SJCRH30 (cell line): ENCODE data around the gene PRSS53. TPM values are rescaled to one million over a fixed set of nuclear protein-coding genes. Genes with fewer than 3 reads are reported as not detected.

Source experiments
- DNase-seq, 2 experiments: peaks; one replicate each; pipeline ENCODE4 v3.0.0-alpha.2; 2015 to 2020
- H3K27ac ChIP-seq: fragments of 250-450 bp; sonication (Bioruptor Pico); 2 replicates; pipeline ENCODE4 v1.5.1; 2020; ENCODE audit warnings: mild to moderate bottlenecking, moderate library complexity
- H3K27me3 ChIP-seq: fragments of 250-450 bp; sonication (Bioruptor Pico); 2 replicates; pipeline ENCODE4 v1.5.1; 2020; ENCODE audit warnings: mild to moderate bottlenecking, moderate library complexity
- H3K36me3 ChIP-seq: fragments of 250-450 bp; sonication (Bioruptor Pico); 2 replicates; pipeline ENCODE4 v1.5.1; 2020; ENCODE audit warnings: mild to moderate bottlenecking, moderate library complexity
- H3K4me1 ChIP-seq: fragments of 250-450 bp; sonication (Bioruptor Pico); 2 replicates; pipeline ENCODE4 v1.5.1; 2020; ENCODE audit warnings: mild to moderate bottlenecking, moderate library complexity
- H3K4me3 ChIP-seq: fragments of 250-450 bp; sonication (Bioruptor Pico); 2 replicates; pipeline ENCODE4 v1.5.1; 2020; ENCODE audit warnings: mild to moderate bottlenecking, moderate library complexity
- H3K9me3 ChIP-seq: fragments of 250-450 bp; sonication (Bioruptor Pico); replicated peaks from 2 replicates; pipeline ENCODE4 v1.5.1; 2020; ENCODE audit warnings: mild to moderate bottlenecking, moderate library complexity
- total RNA-seq: library from RNA; depleted of rRNA; stranded (reverse); fragments of >200 nt; shearing (Covaris generic); gene quantifications from 2 replicates; pipeline ENCODE4 v1.2.3, GENCODE V29; 2014

The PRSS53 gene
- total RNA-seq, 1 experiment from 2014 or later = 4.3 TPM

DNA sequence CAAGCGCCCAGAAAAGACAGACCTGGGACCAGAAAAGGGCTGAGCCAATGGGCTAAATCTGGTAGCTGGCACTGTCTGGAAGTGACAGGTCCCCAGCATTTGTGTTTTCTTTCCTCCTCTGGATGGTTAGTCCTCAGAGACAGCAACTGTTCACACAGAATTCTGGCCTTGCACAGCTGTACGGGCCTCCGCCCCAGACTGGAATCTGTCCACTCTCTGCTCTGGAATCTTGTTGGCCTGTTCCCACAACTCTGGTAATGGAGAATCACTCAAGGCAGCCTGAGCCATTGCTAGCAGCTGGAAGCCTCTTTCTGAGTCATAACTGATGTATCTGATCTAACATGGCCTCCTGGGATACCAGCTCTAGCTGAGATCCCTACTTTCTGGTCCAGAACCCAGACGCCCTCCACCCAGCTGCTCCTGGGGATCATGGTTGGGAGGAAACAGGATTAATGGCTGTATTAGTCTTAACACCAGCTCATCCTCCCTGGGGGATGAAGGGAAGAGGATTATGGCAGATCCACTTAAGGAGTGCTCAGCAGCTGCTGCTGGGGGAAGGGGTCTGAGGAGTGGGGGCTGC, 23.8 kb downstream of the PRSS53 start:
- H3K27me3 ChIP-seq = no peaks in the 10 kb centered on the region
- H3K4me3 ChIP-seq = no peak overlapping the region
- H3K36me3 ChIP-seq = peaks cover 43% of the 10 kb centered on the region
- no peaks in the 10 kb centered on the region for H3K9me3 ChIP-seq
- peak; percentile 99 to 100 for DNase-seq
- H3K4me1 ChIP-seq = peaks cover 24% of the 10 kb centered on the region
- peak overlapping the region; percentile 91 for H3K27ac ChIP-seq

DNA sequence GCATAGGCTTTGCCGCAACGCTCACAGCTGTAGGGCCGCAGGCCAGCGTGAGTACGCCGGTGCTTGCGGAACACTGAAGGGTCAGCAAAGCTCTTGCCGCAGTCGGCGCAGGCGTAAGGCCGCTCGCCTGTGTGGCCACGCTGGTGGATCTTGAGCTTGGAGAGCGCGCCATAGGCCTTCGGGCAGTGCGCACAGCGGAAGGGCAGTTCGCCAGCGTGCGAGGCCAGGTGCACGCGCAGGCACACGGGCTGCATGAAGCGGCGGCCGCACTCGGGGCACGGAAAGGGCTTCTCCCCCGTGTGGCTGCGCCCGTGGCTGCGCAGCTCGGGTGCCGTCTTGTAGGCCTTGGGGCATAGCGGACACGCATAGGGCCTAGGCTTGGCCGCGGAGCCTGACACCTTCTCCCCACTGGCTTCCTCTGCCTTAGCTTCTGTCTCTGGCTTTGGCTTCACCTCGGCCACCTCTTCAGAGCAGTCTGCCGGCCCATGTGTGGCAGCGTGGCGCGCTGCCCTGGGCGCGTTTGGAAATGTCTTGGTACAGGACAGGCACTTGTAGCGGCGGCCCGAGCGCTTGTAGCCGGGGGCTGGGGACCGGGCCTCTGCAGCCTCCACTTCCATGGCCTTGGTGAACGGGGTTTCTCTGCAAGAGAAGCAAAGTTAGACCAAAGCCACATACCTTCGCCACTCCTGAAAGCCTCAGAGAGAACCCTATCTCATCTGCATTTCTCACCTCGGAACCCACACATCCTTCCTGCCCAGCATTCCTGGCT, 24.7 kb downstream of the PRSS53 start:
- no peaks in the 10 kb centered on the region for H3K9me3 ChIP-seq
- H3K27me3 ChIP-seq = no peaks in the 10 kb centered on the region
- H3K36me3 ChIP-seq = peaks cover 50% of the 10 kb centered on the region
- peak overlapping the region; percentile 91 for H3K27ac ChIP-seq
- H3K4me1 ChIP-seq = peaks cover 24% of the 10 kb centered on the region
- DNase-seq = no peak
- H3K4me3 ChIP-seq = no peak overlapping the region

DNA sequence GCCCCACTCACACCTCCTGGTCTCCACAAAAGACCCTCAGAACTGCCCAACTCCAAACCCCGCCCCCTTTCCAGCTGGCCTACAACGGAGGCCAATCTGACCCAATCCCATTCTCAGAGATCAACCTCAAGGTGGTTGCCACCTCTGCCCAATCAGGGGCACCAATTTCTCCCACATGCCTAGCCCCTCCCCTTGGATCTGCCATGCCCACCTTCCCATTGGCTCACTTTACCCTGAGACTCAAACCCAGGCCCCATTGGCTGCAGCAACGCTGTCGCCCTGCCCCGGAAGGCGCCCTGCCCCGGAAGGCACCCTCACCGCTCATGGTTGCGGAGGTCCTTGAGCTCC, 25.3 kb downstream of the PRSS53 start:
- H3K36me3 ChIP-seq = peaks cover 55% of the 10 kb centered on the region
- no peak overlapping the region for H3K4me3 ChIP-seq
- H3K27ac ChIP-seq = peak overlapping the region; percentile 91
- DNase-seq = no peak
- H3K4me1 ChIP-seq = peaks cover 24% of the 10 kb centered on the region
- no peaks in the 10 kb centered on the region for H3K9me3 ChIP-seq
- H3K27me3 ChIP-seq = no peaks in the 10 kb centered on the region

DNA sequence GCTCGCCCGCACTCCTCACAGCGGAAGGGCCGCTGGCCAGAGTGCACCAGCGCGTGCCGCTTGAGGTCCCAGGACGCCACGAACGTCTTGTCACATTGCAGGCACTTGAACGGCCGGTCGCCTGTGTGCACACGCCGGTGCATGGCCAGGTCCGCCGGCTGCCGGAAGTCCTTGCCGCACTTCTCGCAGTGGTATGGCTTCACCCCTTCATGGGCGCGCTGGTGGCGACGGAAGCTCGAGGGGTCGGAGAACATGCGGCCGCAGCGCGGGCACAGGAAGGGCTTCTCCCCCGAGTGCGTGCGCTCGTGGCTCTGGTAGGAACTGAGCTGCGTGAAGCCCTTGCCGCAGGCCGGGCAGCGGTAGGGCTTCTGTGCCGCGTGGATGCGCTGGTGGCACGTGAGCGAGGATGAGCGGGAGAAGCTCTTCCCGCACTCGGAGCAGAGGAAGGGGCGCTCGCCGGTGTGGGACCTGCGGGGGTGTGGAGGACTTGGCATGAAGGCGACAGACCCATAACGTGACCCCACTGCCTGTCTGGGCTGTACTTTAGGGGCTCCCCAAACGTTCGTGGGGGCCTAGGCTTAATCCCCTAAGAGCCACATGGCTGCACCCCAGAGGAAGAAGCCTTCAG, 26.8 kb downstream of the PRSS53 start:
- Histone ChIP-seq H3K9me3 (no peaks in the 10 kb centered on the region), H3K27me3 (no peaks in the 10 kb centered on the region), H3K27ac (no peak overlapping the region), H3K36me3 (peaks cover 60% of the 10 kb centered on the region), H3K4me3 (no peak overlapping the region), H3K4me1 (peaks cover 24% of the 10 kb centered on the region)
- no peak for DNase-seq

- no peak for DNase-seq
- Histone ChIP-seq H3K27me3 (no peaks in the 10 kb centered on the region), H3K36me3 (peaks cover 57% of the 10 kb centered on the region), H3K9me3 (no peaks in the 10 kb centered on the region), H3K4me1 (peaks cover 22% of the 10 kb centered on the region), H3K4me3 (no peak overlapping the region), H3K27ac (no peak overlapping the region)
Measured at GRCh38 chr16:31061126-31061812, 27.5 kb downstream of the PRSS53 start.

DNA sequence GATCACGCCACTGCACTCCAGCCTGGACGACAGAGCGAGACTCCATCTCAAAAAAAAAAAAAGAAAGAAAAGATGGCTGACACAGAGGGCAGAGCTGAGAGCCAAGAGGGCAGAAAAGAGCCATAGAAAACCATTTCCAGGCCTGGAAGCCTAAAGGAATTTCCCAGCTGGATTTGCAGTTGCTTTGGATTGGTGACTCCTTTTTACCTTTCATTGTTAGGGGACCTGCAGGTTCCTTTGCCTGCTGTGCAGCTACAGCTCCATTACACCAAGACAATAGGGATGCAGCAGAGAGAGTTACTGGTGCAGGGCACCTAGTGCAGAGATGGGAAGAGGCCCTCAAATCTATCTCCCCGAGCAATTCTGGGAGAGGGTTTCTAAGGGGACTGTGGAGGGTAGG, 33.1 kb downstream of the PRSS53 start:
- Histone ChIP-seq H3K4me3 (no peak overlapping the region), H3K36me3 (peaks cover 30% of the 10 kb centered on the region), H3K27me3 (no peaks in the 10 kb centered on the region), H3K9me3 (no peaks in the 10 kb centered on the region), H3K27ac (no peak overlapping the region), H3K4me1 (peaks cover 14% of the 10 kb centered on the region)
- no peak for DNase-seq

DNA sequence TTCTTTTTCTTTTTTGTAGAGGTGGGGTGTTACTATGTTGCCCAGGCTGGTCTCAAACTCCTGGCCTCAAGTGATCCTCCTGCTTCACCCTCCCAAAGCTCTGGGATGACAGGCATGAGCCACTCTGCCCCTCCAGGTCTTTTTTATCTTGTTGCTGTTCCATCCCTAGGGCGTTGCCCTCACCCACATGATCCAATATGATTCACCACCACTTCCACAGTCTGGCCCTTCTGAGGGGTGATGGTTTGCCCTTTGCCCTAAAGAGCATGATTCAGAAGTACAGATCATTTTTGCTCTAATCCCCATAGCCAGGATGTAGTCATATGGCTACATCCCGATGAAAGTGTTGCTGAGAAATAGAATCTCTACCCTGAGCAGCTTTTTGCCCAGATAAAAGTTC, 36.6 kb downstream of the PRSS53 start:
- Histone ChIP-seq H3K36me3 (no peaks in the 10 kb centered on the region), H3K27me3 (no peaks in the 10 kb centered on the region), H3K4me3 (no peak overlapping the region), H3K27ac (peak overlapping the region; percentile 50), H3K4me1 (peaks cover 23% of the 10 kb centered on the region), H3K9me3 (no peaks in the 10 kb centered on the region)
- DNase-seq = peak; percentile 73 to 78

DNA sequence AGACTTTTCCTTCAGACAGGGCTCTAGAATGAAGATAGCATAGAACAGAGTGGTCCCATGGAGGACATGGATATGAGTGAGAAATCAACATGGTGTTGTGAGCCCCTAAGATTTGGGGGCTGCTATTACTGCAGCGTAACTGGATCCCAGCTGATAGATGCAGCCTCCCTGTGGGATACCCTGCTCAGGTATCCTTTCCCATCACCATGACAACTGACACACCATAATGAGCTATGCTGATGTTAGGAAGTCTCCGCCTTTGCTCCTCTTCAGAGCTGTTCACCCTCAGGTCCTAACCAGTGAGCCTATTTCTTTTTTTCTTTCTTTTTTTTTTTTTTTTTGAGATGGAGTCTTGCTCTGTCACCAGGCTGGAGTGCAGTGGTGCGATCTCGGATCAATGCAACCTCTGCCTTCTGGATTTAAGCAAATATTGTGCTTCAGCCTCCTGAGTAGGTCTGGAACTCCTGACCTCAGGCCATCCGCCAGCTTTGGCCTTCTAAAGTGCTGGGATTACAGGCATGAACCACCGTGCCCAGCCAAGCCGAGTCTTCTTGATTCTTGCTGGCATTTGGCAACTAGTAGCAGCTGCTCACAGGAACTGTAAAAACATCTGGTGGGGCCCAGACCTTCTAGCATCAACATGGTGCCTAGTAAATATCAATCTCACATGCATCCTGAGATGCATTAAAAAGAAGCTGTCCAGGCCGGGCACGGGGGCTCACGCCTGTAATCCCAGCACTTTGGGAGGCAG, 38.3 kb downstream of the PRSS53 start:
- Histone ChIP-seq H3K4me1 (peaks cover 23% of the 10 kb centered on the region), H3K4me3 (no peak overlapping the region), H3K36me3 (no peaks in the 10 kb centered on the region), H3K9me3 (no peaks in the 10 kb centered on the region; the same call in 1 of the 2 replicates), H3K27me3 (no peaks in the 10 kb centered on the region), H3K27ac (no peak overlapping the region)
- peak; percentile 55 to 71 for DNase-seq

DNA sequence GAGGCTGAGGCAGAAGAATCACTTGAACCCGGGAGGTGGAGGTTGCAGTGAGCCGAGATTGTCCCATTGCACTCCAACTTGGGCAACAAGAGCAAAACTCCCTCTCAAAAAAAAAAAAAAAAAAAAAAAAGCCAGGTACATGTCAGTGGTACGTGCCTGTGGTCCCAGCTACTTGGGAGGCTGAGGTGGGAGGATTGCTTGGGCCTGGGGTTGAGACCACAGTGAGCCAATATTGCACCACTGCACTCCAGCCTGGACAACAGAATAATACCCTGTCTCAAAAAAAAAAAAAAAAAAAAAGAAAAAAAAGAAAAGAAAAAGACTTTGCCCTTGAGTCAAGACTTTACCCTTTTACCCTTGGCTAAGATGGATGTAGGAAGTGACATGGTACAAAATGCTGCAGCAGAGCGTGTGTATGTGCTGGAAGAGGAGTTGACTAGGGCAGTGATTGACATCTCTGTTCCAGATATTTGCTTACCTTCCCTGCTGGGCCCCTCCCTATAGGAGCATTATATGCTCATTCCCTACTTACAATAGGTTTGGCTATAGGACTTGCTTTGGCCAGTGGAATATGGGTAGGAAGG, 44.8 kb downstream of the PRSS53 start:
- peaks cover 17% of the 10 kb centered on the region for H3K36me3 ChIP-seq
- H3K9me3 ChIP-seq = no peaks in the 10 kb centered on the region; the same call in 1 of the 2 replicates
- H3K4me3 ChIP-seq = no peak overlapping the region
- no peak for DNase-seq
- no peaks in the 10 kb centered on the region for H3K4me1 ChIP-seq
- no peak overlapping the region for H3K27ac ChIP-seq
- H3K27me3 ChIP-seq = no peaks in the 10 kb centered on the region

DNA sequence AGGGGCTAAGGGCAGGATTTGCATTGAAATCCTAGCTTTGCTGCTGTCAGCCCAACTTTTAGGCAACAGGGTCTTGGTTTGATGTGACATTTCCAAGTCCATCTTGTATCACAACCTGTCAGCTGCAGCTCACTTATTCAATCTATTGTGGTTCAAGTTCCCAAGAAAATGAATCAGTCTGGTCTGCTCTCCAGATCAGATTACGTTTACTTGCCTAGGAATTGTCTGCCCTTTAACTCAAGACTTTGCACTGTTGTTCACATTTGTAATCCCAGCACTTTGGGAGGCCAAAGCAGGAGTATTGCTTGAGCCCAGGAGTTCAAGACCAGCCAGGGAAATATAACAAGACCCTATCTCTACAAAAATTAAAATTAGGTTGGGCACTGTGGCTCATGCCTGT, 45.4 kb downstream of the PRSS53 start:
- Histone ChIP-seq H3K27me3 (no peaks in the 10 kb centered on the region), H3K4me3 (no peak overlapping the region), H3K36me3 (peaks cover 17% of the 10 kb centered on the region), H3K9me3 (no peaks in the 10 kb centered on the region; the same call in 1 of the 2 replicates), H3K27ac (no peak overlapping the region), H3K4me1 (no peaks in the 10 kb centered on the region)
- no peak for DNase-seq

GRCh38 chr16:31042866-31043265, 45.9 kb downstream of the PRSS53 start:
- peaks cover 17% of the 10 kb centered on the region for H3K36me3 ChIP-seq
- no peak for DNase-seq
- H3K4me1 ChIP-seq = no peaks in the 10 kb centered on the region
- no peaks in the 10 kb centered on the region; the same call in 1 of the 2 replicates for H3K9me3 ChIP-seq
- no peaks in the 10 kb centered on the region for H3K27me3 ChIP-seq
- no peak overlapping the region for H3K27ac ChIP-seq
- no peak overlapping the region for H3K4me3 ChIP-seq

- Histone ChIP-seq H3K4me3 (no peak overlapping the region), H3K4me1 (no peaks in the 10 kb centered on the region), H3K9me3 (no peaks in the 10 kb centered on the region), H3K27me3 (no peaks in the 10 kb centered on the region), H3K27ac (no peak overlapping the region), H3K36me3 (peaks cover 28% of the 10 kb centered on the region)
- no peak for DNase-seq
Measured at GRCh38 chr16:31038993-31039392, 49.8 kb downstream of the PRSS53 start.

- DNase-seq = no peak
- Histone ChIP-seq H3K36me3 (peaks cover 19% of the 10 kb centered on the region), H3K27me3 (no peaks in the 10 kb centered on the region)
Measured at GRCh38 chr16:31036691-31037090, 52.1 kb downstream of the PRSS53 start.

More at GRCh38 chr16:31036691-31037090, 52.1 kb downstream of the PRSS53 start:
- Histone ChIP-seq H3K4me1 (peaks cover 3% of the 10 kb centered on the region; the same call in 1 of the 2 replicates), H3K27ac (no peak overlapping the region), H3K4me3 (no peak overlapping the region), H3K9me3 (no peaks in the 10 kb centered on the region)
